Measurements from ENCODE around the gene ZG16. TPM values are rescaled to one million over a fixed set of nuclear protein-coding genes. Genes with fewer than 3 reads are reported as not detected.

The ZG16 gene
- polyA plus RNA-seq, 1 donor = 0.08 TPM

GRCh38 chr16:29825145-29826044, 47.3 kb downstream of the ZG16 start:
- no peak for DNase-seq

GRCh38 chr16:29826342-29826695, 48.3 kb downstream of the ZG16 start:
- no peak for DNase-seq

- DNase-seq = no peak
These were observed 52.7 kb downstream of the ZG16 start for GRCh38 chr16:29830774-29831173.

GRCh38 chr16:29831490-29831889, 53.4 kb downstream of the ZG16 start:
- DNase-seq = no peak

Other genes starting within 250 kb of the ZG16 start
- gene SPN, start 115.0 kb upstream of the ZG16 start, polyA plus RNA-seq (ENCODE audit: insufficient read length) = 2.0 TPM
- gene QPRT, start 99.1 kb upstream of the ZG16 start, polyA plus RNA-seq (ENCODE audit: insufficient read length) = 148 TPM
- gene C16orf54, start 32.3 kb upstream of the ZG16 start, polyA plus RNA-seq (ENCODE audit: insufficient read length) = 0.32 TPM
- gene KIF22, start 12.5 kb downstream of the ZG16 start, polyA plus RNA-seq (ENCODE audit: insufficient read length) = 89.2 TPM
- 304 TPM for gene MAZ, start 28.3 kb downstream of the ZG16 start, polyA plus RNA-seq (ENCODE audit: insufficient read length)
- 19.4 TPM for gene PRRT2, start 33.9 kb downstream of the ZG16 start, polyA plus RNA-seq (ENCODE audit: insufficient read length)
- 33.5 TPM for gene PAGR1, start 37.9 kb downstream of the ZG16 start, polyA plus RNA-seq (ENCODE audit: insufficient read length)
- 15.3 TPM for gene MVP, start 42.2 kb downstream of the ZG16 start, polyA plus RNA-seq (ENCODE audit: insufficient read length)
- gene CDIPT, start 85.0 kb downstream of the ZG16 start, polyA plus RNA-seq (ENCODE audit: insufficient read length) = 79.4 TPM
- 8.2 TPM for gene SEZ6L2, start 121.3 kb downstream of the ZG16 start, polyA plus RNA-seq (ENCODE audit: insufficient read length)
- gene ASPHD1, start 122.2 kb downstream of the ZG16 start, polyA plus RNA-seq (ENCODE audit: insufficient read length) = 0.86 TPM
- 23.9 TPM for gene KCTD13, start 148.0 kb downstream of the ZG16 start, polyA plus RNA-seq (ENCODE audit: insufficient read length)
- 93.1 TPM for gene TMEM219, start 183.8 kb downstream of the ZG16 start, polyA plus RNA-seq (ENCODE audit: insufficient read length)
- 45.3 TPM for gene TAOK2, start 195.6 kb downstream of the ZG16 start, polyA plus RNA-seq (ENCODE audit: insufficient read length)
- 17.0 TPM for gene HIRIP3, start 217.4 kb downstream of the ZG16 start, polyA plus RNA-seq (ENCODE audit: insufficient read length)
- 46.2 TPM for gene INO80E, start 218.0 kb downstream of the ZG16 start, polyA plus RNA-seq (ENCODE audit: insufficient read length)
- 3.0 TPM for gene DOC2A, start 232.8 kb downstream of the ZG16 start, polyA plus RNA-seq (ENCODE audit: insufficient read length)
- gene C16orf92, start 244.9 kb downstream of the ZG16 start, polyA plus RNA-seq (ENCODE audit: insufficient read length) = not detected

Measured in left kidney (tissue), 2 donors.